Inflammatory macrophage treated with lipopolysaccharide for 1 hour (primary cell): ENCODE measurements around the gene DSG3.

Experiments
- DNase-seq, 2 donors: peaks; one replicate each; pipeline ENCODE4 v3.0.0-alpha.2; 2020 to 2022

Gene DSG3

GRCh38 chr18:31447530-31448191 lies at the start of gene DSG3:
TSS of gene DSG3 (plus strand) at chr18:31447741. CDS start at chr18:31447878, 137 bp downstream.
- no peak for DNase-seq

DNA sequence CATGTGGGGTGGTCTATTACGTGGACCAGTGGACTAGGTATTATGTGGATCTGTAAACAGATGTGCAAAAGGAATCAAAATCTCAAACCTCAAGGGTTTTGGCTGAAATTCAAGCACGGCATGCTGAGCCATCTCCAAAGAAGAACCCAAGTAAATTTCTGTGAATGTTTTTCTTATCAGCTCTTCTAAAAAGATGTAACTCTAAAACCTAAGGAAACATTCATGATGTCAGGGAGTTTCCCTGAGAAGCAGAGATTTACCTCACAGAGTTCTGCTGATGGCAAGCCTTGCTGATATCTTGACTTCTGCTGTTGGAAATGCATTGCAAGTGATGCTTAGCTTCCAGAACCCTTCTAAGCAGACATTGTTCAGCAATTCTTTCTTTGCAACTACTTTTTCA lies 49.4 kb upstream of the DSG3 start:
- DNase-seq, result no peak

GRCh38 chr18:31399306-31400032 lies 48.1 kb upstream of the DSG3 start:
- DNase-seq, result no peak

DNA sequence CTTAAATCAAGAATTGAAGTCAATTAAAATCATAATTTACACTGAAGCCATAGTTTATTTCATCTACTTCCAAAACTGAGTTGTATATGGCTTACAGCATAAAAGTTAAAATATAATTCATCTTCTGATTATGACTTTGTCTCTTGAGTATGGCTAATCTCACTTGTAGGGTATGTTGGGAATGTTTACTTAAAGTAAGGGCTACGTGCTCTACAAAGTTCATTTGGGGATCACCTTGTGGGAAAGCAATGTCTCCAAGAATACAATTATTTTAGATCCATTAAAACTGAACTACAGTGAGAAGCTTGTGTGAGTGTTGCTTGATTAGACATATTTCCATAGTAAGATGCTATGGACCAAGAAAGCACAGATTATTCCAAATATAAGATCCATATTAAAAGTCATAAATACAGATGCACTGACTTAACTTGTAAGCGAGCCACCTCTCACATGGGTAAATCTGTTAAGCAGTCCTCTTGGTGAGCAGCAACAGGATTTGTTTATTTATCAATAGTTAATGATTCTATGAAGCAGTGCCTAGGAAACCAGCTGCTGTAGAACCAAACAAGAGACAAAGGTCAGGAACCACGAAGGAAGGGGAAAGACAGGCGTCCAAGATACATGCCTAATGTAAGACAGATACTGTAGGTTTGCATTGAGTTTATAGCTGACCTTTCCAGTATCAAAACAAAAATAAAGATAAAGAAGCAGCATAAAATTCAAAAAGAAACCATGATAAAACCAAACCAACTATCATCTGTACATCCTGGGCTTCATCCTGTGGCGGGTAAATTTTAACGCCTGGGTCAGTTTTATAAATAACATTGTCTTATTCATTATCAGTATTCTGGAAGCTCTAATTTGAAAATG lies 46.1 kb upstream of the DSG3 start:
- DNase-seq, result no peak

DNA sequence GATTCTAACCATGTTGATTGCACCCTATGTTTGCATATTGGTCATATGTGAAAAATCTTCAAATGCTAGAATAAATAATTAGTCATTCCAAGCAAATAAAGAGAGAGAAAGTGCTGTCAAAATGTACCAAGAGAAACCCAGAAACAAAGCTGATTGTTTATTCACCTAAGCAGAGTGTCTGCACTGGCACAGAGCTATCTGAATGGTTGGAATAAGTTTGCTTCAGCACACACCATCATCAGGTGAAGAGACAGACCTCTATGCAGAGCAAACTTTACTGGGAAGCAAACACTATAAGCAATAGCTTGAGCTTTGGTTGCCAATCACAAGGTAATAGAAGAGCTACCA lies 45.5 kb upstream of the DSG3 start:
- DNase-seq, result no peak

DNA sequence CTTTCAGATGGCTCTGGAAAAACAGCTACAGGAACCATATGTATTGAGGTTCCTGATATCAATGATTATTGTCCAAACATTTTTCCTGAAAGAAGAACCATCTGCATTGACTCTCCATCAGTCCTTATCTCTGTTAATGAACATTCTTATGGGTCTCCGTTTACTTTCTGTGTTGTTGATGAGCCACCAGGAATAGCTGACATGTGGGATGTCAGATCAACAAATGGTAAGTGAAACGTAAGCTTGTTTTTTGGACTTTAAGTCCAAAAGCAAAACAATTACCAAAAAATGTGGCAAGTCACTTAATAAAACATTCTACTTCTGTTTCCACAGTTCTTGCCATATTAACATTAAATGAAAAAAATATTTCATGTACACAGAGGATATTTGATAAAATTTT lies 44.1 kb upstream of the DSG3 start:
- no peak for DNase-seq

DNA sequence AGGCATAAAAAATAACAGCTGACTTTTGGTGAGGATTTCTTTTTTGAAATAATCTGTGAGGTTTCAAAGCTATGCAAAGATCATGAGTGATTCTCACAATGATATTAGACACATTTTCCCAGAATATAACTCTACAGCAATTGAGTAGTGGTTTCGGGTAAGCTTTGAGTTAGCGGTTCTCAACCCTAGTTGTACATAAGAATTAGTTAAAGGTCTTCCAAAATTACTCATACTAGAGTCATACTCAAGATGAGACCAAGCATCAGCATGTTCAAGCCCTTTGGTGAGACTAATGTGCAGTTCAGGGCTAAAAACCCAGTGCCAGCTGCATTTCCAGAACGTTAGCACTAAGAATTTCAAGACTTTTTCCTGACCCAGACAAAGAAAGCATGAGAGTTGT lies 39.9 kb upstream of the DSG3 start:
- no peak for DNase-seq

GRCh38 chr18:31409276-31409675 lies 38.3 kb upstream of the DSG3 start:
- DNase-seq, result no peak

- DNase-seq, result no peak
Observed at GRCh38 chr18:31410716-31411483, 36.6 kb upstream of the DSG3 start.

DNA sequence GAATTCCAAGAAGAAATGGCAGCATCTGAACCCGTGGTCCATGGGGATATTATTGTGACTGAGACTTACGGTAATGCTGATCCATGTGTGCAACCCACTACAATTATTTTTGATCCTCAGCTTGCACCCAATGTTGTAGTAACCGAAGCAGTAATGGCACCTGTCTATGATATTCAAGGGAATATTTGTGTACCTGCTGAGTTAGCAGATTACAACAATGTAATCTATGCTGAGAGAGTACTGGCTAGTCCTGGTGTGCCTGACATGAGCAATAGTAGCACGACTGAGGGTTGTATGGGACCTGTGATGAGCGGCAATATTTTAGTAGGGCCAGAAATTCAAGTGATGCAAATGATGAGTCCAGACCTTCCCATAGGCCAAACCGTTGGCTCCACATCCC lies 34.4 kb upstream of the DSG3 start:
- no peak for DNase-seq

GRCh38 chr18:31417850-31418249 lies 29.7 kb upstream of the DSG3 start:
- no peak for DNase-seq

DNA sequence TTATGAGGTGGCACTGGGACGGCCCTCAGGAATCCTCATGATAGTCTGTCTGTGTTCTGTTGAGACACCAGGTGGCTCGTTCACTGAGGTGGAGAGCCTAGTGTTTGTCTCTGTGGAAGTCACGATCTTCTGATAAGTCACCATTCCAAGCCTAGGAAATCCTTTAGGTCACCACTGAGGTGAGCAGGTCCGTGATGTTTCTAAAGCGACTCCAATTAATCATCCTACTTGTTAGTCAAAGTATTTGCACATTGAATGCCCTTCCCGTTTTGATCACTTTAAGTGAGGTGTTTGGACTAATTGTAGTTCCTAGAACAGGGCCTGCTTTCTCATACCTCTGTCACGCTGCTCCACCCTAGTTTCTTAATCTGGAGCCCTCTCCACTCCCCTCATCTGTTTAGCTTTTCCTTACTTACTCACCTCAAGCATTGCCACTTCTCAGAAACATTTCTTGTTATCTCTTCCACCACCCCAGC lies 28.0 kb upstream of the DSG3 start:
- DNase-seq, result no peak

GRCh38 chr18:31420032-31420431 lies 27.5 kb upstream of the DSG3 start:
- no peak for DNase-seq

DNA sequence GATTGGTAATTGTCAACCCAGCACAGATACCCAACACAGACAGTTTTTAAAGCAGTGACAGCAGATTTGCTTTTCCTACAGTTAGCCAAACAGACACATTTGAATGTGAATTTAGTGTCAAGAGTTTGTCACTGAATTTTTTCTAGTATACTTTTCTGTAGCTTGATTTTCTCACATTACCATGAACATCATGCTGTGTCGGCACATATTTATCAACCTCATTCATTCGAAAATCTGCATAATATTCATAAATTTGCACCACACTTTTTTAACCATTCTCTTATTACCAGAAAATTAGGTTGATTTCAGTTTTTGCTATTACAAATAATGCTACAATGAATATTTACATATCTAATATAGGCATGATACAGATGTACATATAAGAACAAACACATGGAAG lies 27.0 kb upstream of the DSG3 start:
- DNase-seq, result no peak

- DNase-seq, result peak in 1 of 2 donors; percentile 45
Observed at GRCh38 chr18:31424383-31424988, 23.1 kb upstream of the DSG3 start.

DNA sequence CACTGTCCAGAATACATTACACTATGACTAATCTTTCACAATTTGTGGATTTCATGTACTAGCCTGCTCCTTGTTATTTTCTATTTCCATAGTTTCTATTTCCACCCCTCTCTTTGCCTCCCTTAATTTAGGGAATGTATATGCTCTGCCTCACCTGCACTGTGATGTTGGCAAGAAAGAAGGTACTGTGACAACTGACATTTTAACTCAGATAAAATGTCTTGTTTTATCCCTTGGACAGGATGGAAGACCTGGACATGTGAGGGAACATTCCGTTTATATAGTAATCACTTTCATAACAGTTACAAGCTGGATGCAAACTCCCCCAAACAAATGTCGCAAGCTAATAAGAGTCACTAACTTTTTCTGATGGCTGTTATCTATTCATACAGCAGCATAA lies 21.5 kb upstream of the DSG3 start:
- no peak for DNase-seq

DNA sequence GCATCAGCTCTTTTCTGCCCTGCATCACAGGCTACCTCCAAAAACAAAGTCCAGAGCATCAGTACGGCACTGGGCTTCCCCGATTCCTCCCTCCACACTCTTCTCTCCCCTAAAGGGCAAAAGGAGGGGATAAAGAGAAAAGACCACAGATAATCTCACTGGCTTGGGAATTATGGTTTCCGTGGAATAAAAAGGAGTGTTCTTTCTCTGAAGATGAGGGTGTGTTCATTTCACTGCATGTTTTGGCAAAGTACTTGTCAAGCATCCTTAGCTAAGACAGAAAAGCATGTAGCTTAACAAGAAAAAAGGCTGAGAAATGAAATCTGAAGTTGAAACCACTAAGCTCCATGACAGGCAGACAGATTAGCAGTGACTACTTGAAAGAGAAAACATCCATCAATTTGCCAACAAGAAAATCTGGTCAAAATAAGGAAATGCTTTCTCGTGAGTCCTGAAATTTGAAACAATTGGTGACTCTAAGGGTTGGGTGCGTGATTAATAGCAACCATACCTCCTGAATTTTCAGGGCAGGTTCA lies 20.6 kb upstream of the DSG3 start:
- no peak for DNase-seq

DNA sequence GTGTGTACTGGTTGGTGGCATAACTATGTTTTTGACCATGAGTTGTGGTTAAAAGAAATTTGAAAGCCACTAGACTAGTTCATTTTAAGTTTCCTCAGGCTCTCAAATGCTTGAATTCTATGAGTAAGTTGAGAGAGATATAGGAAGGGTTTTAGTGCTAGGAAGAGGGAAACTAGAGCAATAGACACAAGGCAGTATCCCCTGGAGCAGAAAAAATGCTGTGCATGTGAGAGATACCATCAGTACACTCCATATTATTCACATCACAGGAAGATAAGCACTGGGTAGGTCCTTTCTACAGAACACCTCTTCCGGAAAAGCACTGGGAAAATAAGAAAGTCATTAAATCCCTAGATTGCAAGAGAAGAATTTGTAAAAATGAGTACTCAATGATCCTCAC lies 19.3 kb upstream of the DSG3 start:
- no peak for DNase-seq

GRCh38 chr18:31429623-31430022 lies 17.9 kb upstream of the DSG3 start:
- no peak for DNase-seq

- DNase-seq, result no peak
Observed at GRCh38 chr18:31430072-31430471, 17.5 kb upstream of the DSG3 start.

DNA sequence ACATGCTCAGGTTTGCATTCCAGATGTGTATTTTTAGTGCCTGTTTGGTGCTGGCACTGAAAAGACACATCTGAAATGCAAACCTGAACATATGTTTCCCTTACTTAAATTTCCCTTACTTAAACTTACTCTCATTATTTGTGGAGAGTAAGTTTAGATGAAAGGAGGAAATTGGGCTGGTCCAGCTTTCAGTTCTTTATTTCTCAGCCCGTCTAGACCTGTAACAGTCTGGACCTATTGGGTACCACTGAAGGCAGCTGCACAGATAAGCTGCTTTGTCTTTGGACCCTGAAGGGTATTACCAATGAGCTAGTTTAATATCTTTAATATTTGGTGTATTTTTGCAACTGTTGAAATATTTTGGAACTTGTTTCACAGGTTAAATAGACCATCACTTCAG lies 17.0 kb upstream of the DSG3 start:
- DNase-seq, result no peak

GRCh38 chr18:31432316-31432715 lies 15.2 kb upstream of the DSG3 start:
- DNase-seq, result no peak
